MG63 (cell line): Measurements from ENCODE around the gene SBDS. TPM values are rescaled to one million over a fixed set of nuclear protein-coding genes. Genes with fewer than 3 reads are reported as not detected.
"Not testable (repeated sequence)": the region's sequence is repeated elsewhere in the genome, so short reads cannot be mapped to it uniquely, and the experiment has no call there.

Experiments
- DNase-seq: peaks from one replicate; pipeline ENCODE4 v3.0.0-alpha.2; 2020
- H3K27me3 ChIP-seq: fragments of 250-450 bp; sonication (Bioruptor Pico); 2 replicates; pipeline ENCODE4 v1.5.1; 2020; ENCODE audit warnings: mild to moderate bottlenecking, moderate library complexity
- H3K36me3 ChIP-seq: fragments of 250-450 bp; sonication (Bioruptor Pico); 2 replicates; pipeline ENCODE4 v1.5.1; 2020; ENCODE audit warnings: mild to moderate bottlenecking, moderate library complexity
- H3K4me3 ChIP-seq: fragments of 250-450 bp; sonication (Bioruptor Pico); 2 replicates; pipeline ENCODE4 v1.5.1; 2020; ENCODE audit warnings: mild to moderate bottlenecking, moderate library complexity
- H3K9me3 ChIP-seq: fragments of 250-450 bp; sonication (Bioruptor Pico); 2 replicates; pipeline ENCODE4 v1.5.1; 2020; ENCODE audit warnings: mild to moderate bottlenecking, moderate library complexity
- total RNA-seq: library from RNA; depleted of rRNA; stranded (reverse); fragments of >200 nt; shearing (Covaris generic); gene quantifications from 2 replicates; pipeline ENCODE4 v1.2.3, GENCODE V29; 2014; ENCODE audit warnings: low replicate concordance

SBDS gene
- total RNA-seq, 1 experiment from 2014 or later = 71.7 TPM

DNA sequence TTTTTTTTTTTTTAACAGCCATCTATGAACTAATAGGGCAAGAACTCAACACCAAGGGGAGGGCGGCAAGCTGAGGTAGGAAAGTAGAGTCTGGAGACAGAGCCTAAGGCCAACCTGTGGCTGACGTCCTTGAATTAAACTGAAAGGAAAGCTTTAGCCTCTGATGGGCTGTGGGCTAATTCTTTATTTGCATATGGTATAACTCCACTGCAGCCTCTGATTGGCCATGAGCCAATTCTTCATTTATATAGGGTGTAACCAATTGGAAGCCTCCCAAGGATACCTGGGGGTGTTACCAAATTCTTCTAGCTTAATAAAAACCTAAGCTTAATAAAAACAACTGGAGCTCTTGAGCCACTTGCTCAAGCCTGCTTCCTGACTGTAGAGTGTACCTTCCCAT lies 11.6 kb upstream of the SBDS start:
- Histone ChIP-seq H3K27me3 (no peaks in the 10 kb centered on the region), H3K36me3 (no peaks in the 10 kb centered on the region), H3K9me3 (no peaks in the 10 kb centered on the region), H3K4me3 (no peak overlapping the region)
- no peak for DNase-seq

GRCh38 chr7:67004145-67004544 lies 8.8 kb upstream of the SBDS start:
- H3K36me3 ChIP-seq, H3K4me3 ChIP-seq, H3K27me3 ChIP-seq, H3K9me3 ChIP-seq, DNase-seq: not testable (repeated sequence)

DNA sequence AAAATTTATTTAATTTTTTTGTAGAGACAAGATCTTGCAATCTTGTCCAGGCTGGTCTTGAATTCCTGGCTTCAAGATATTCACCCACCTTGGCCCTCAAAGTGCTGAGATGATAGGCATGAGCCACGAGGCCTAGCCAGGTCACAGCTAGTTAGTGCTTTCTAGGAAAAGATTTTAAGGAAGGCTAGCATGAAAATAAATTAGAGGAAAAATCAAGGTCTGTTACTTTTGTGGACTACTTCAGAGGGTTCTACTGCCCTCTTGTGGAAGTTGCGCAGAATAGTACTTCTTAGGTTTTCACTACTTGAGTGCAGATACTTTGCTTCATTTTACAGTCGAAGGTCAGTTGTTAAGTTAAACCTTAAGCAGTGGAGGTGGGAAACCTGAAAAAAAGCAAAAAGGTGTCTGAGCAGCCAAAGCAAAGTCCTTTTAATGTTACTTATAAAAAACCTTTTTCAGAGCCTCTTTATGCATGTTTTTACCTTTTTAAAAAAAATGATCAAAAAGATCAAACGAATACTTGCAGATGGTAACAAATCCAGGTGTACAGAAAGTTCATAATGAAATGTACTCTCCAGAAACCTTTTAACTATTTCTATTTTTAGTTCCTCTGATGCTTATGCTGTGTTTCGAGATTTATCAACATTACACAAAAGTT lies 5.3 kb upstream of the SBDS start:
- not testable (repeated sequence) for H3K36me3 ChIP-seq, H3K9me3 ChIP-seq, DNase-seq, H3K4me3 ChIP-seq, H3K27me3 ChIP-seq

DNA sequence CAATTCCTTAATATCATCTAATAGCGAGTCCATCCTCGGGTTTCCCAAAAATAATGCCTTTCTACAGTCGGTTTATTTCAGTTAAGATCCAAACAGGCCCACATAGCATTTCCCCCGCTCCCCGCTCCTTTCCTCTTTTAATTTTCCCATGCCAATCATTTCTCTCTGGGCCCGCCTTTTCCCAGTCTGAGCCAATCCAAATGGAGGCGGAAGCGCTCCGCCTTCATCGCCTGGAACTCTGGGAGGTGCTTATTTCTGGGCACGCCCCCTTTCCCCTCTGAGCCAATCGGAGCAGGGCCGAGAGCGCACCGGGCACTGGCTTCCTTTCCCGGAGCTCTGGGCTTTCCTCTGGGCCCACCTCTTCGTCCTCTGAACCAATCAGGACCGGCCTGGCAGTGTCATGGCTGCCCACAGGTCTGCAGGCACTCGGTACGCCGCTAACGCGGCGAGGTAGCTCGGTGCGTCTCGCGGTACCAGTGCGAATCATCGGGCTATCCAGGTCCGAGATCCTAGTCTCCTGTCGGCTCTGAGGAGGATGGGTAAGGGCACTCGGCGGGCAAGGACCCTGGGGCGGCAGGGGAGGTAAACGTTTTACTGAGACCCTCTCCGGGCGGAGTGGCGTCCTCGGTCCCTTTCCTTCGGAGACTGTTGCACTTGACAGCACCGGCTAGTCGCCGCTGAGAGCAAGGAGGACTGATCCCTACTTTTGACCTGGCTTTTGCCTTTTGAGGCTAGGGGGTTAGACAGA lies 1.2 kb upstream of the SBDS start, which contains the start of gene TYW1:
TSS of gene TYW1 (plus strand) at position 390 of the 748 bp plus-strand sequence. CDS start at position 536, 146 bp downstream.
- peak within 1 kb of the TSS; percentile 82 for H3K4me3 ChIP-seq
- peak; percentile 96 for DNase-seq
- not testable (repeated sequence) for H3K36me3 ChIP-seq, H3K9me3 ChIP-seq, H3K27me3 ChIP-seq

DNA sequence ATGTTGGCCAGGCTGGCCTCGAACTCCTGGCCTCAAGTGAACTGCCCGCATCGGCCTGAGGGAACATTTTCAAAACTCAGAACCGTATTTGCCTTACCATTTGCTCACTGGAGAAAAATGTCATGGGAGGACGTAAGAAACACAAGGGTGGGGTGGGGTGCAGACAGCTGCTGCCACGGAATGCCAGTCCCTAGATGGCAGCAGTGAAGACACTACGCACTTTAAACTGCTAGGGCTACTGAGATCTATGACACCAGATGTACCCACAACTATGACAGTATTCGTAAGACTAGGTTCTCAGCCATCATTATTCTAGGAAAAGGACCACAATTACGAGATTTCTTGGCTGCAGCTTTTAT lies 716 bp downstream of the SBDS start:
- DNase-seq = peak; percentile 67
- H3K9me3 ChIP-seq, H3K36me3 ChIP-seq, H3K27me3 ChIP-seq: not testable (repeated sequence)
- H3K4me3 ChIP-seq = peak overlapping the region; percentile 82

DNA sequence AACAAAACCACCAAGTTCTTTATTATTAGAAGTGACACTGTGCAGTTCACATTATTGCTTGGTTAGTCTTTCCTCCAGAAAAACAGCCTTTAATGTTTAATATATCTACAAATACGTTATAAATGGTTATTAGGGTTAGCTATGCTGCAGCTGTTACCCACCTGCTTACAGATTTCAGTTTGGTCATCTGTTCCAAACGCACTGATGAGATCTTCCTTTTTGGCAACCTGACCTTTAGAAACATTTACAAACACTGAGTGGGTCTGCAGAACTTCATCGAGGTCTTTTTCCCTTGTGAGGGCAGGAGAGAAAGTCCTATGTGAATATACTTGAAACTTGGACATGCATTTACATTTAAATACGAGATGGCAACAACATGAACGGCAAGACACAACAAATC lies 1.3 kb downstream of the SBDS start:
- H3K9me3 ChIP-seq, H3K27me3 ChIP-seq, DNase-seq: not testable (repeated sequence)
- peaks cover 10% of the 10 kb centered on the region for H3K36me3 ChIP-seq
- peak overlapping the region; percentile 82 for H3K4me3 ChIP-seq

DNA sequence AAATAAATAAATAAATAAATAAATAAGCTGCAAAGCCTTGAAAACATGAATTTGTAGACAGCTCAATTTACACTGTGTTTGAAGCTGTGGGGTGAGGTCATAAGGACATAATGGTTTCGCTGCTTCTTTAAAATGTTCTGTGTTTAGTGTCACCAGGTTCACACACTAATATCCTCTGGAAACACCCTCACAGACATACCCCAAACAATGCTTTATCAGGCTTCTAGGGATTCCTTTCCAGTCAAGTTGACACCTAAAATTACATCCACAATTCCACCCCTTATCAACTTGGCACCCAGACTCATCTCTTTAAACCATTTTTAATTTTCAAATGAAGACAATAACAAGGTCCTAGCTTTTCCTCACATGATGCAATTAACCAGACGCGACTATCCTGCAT lies 5.8 kb downstream of the SBDS start:
- H3K4me3 ChIP-seq, DNase-seq, H3K27me3 ChIP-seq, H3K9me3 ChIP-seq: not testable (repeated sequence)
- peaks cover 16% of the 10 kb centered on the region for H3K36me3 ChIP-seq

GRCh38 chr7:66980336-66980735 lies 15.1 kb downstream of the SBDS start:
- not testable (repeated sequence) for H3K9me3 ChIP-seq, H3K4me3 ChIP-seq, H3K27me3 ChIP-seq, H3K36me3 ChIP-seq, DNase-seq

GRCh38 chr7:66979013-66979412 lies 16.4 kb downstream of the SBDS start:
- H3K27me3 ChIP-seq, H3K4me3 ChIP-seq, H3K9me3 ChIP-seq, DNase-seq, H3K36me3 ChIP-seq: not testable (repeated sequence)

- not testable (repeated sequence) for H3K27me3 ChIP-seq, H3K4me3 ChIP-seq, H3K9me3 ChIP-seq, DNase-seq, H3K36me3 ChIP-seq
These were observed 17.1 kb downstream of the SBDS start for GRCh38 chr7:66978312-66978711.

DNA sequence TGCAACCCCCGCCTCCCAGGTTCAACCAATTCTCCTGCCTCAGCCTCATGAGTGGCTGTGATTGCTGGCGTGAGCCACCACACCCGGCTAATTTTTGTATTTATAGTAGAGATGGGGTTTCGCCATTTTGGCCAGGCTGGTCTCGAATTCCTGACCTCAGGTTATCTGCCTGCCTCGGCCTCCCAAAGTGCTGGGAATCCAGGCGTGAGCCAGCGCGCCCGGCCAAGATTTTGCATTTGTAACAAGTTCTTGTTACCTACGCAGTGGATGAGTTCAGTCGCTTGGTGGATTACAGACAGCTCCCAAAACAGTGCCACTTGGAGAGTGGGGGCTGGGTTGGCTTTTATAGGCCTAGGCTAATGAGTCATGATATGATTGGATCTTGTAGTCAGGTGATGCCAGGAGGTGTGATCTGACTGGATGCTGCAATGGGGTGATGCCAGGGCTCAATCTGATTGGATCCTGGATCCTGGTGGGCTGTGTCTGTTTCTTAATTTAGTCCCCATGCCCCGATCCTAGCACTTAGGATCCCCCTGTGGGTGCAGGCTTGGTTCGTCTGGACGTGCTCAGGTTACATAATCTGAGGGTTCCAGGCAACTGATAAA lies 20.3 kb downstream of the SBDS start:
- DNase-seq = no peak
- no peaks in the 10 kb centered on the region for H3K36me3 ChIP-seq
- no peaks in the 10 kb centered on the region for H3K27me3 ChIP-seq
- H3K9me3 ChIP-seq = no peaks in the 10 kb centered on the region
- H3K4me3 ChIP-seq = no peak overlapping the region

GRCh38 chr7:66970310-66970709 lies 25.1 kb downstream of the SBDS start:
- no peak for DNase-seq
- Histone ChIP-seq H3K9me3 (no peaks in the 10 kb centered on the region), H3K4me3 (no peak overlapping the region), H3K36me3 (no peaks in the 10 kb centered on the region), H3K27me3 (no peaks in the 10 kb centered on the region)

GRCh38 chr7:66969001-66969400 lies 26.4 kb downstream of the SBDS start:
- not testable (repeated sequence) for DNase-seq, H3K27me3 ChIP-seq, H3K4me3 ChIP-seq, H3K36me3 ChIP-seq, H3K9me3 ChIP-seq

GRCh38 chr7:66967029-66967428 lies 28.4 kb downstream of the SBDS start:
- no peak for DNase-seq
- H3K27me3 ChIP-seq = no peaks in the 10 kb centered on the region
- no peaks in the 10 kb centered on the region for H3K9me3 ChIP-seq
- no peak overlapping the region for H3K4me3 ChIP-seq
- no peaks in the 10 kb centered on the region for H3K36me3 ChIP-seq

DNA sequence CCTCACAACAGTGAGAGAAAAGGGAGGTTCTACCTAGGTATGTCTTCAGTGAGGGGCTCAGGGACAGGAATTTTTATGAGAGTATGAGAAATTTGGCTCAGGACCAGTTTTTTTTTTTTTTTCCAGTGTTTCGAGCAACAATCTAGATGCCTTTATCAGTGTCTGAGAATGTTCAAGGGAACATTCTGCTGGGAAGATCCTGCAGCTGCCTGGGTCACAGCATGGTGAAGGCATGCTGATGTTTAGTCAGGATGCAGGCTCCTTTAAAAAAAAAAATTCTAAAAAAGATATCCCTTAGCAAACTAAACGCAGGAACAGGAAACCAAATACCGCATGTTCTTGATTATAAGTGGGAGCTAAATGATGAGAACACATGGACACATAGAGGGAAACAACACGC lies 31.0 kb downstream of the SBDS start:
- Histone ChIP-seq H3K9me3 (no peaks in the 10 kb centered on the region), H3K36me3 (no peaks in the 10 kb centered on the region), H3K27me3 (no peaks in the 10 kb centered on the region), H3K4me3 (no peak overlapping the region)
- no peak for DNase-seq

- no peaks in the 10 kb centered on the region for H3K9me3 ChIP-seq
- H3K36me3 ChIP-seq = no peaks in the 10 kb centered on the region; the same call in 1 of the 2 replicates
- no peaks in the 10 kb centered on the region for H3K27me3 ChIP-seq
- no peak for DNase-seq
- H3K4me3 ChIP-seq = no peak overlapping the region
These were observed 34.3 kb downstream of the SBDS start for GRCh38 chr7:66961096-66961495.

DNA sequence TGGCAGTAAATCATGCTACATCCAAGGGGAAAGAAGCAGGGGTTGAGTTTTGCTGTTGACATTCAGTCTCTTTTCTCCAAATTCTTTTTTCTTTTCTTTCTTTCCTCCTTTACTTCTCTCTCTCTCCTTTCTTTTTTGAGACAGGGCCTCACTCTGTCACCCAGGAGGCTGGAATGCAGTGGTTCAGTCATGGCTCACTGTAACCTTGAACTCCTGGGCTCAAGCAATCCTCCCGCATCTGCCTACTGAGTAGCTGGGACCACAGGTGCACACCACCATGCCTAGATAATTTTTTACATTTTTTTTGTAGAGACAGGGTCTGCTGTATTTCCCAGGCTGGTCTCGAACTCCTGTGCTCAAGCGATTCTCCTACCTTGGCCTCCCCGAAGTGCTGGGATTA lies 35.2 kb downstream of the SBDS start:
- peaks cover 6% of the 10 kb centered on the region; the same call in 1 of the 2 replicates for H3K36me3 ChIP-seq
- no peak for DNase-seq
- no peak overlapping the region for H3K4me3 ChIP-seq

More for the DNA sequence above, 35.2 kb downstream of the SBDS start:
- H3K9me3 ChIP-seq = no peaks in the 10 kb centered on the region
- H3K27me3 ChIP-seq = no peaks in the 10 kb centered on the region
